Mammary microvascular endothelial cell (primary cell): ENCODE measurements around the gene PBX2. TPM values are rescaled to one million over a fixed set of nuclear protein-coding genes. Genes with fewer than 3 reads are reported as not detected.

ENCODE experiments used
- total RNA-seq: library from RNA; depleted of rRNA; stranded (reverse); fragments of >200 nt; gene quantifications from 2 replicates; pipeline ENCODE4 v1.2.3, GENCODE V29; 2015

The PBX2 gene
- total RNA-seq, result 25.1 and 33.4 TPM in 2 replicates

GRCh38 chr6:32190054-32190851 lies at the start of gene PBX2:
PBX2 (minus strand) TSS chr6:32190202; CDS start chr6:32189915, 287 bp downstream.

GRCh38 chr6:32223258-32224235 lies 33.5 kb upstream of the PBX2 start, which contains the start of gene NOTCH4:
NOTCH4 (minus strand) TSS chr6:32224067; CDS start chr6:32223928, 139 bp downstream.

GRCh38 chr6:32192608-32193039 lies 2.6 kb upstream of the PBX2 start, which contains the start of gene GPSM3:
GPSM3 (minus strand) TSS chr6:32192643; CDS start chr6:32192513, 130 bp downstream.

GRCh38 chr6:32184084-32184640 lies 5.8 kb downstream of the PBX2 start, which contains the start of gene AGER:
AGER (minus strand) TSS chr6:32184253; CDS start chr6:32184222, 31 bp downstream.

GRCh38 chr6:32177788-32178546 lies 12.0 kb downstream of the PBX2 start, which contains the start of gene RNF5:
RNF5 (plus strand) TSS chr6:32178405; CDS start chr6:32178512, 107 bp downstream.

GRCh38 chr6:32175711-32176475 lies 14.1 kb downstream of the PBX2 start, which contains the start of gene AGPAT1:
AGPAT1 (minus strand) TSS chr6:32176084; CDS start chr6:32171496, 4,588 bp downstream.

GRCh38 chr6:32164295-32164694 lies 25.7 kb downstream of the PBX2 start, which contains the start of gene EGFL8:
EGFL8 (plus strand) TSS chr6:32164595; CDS start chr6:32166166, 1,571 bp downstream.

GRCh38 chr6:32153564-32154513 lies 36.2 kb downstream of the PBX2 start, which contains the start of gene PPT2:
PPT2 (plus strand) TSS chr6:32154141; CDS start chr6:32154595, 454 bp downstream.

GRCh38 chr6:32151863-32152768 lies 37.9 kb downstream of the PBX2 start, which contains the start of gene PRRT1:
PRRT1 (minus strand) TSS chr6:32151939; CDS start chr6:32151827, 112 bp downstream.

Other genes with a start within 250 kb of the PBX2 start
- 3.9 and 7.0 TPM in 2 replicates for gene CFB, start 244.1 kb downstream of the PBX2 start, total RNA-seq
- 99.5 and 101 TPM in 2 replicates for gene NELFE, start 231.2 kb downstream of the PBX2 start, total RNA-seq
- 38.9 and 44.7 TPM in 2 replicates for gene SKIC2, start 231.0 kb downstream of the PBX2 start, total RNA-seq
- 18.7 and 22.7 TPM in 2 replicates for gene DXO, start 218.1 kb downstream of the PBX2 start, total RNA-seq
- gene C4A, start 208.1 kb downstream of the PBX2 start, total RNA-seq, result 0.53 and 1.3 TPM in 2 replicates
- 0.33 and 1.6 TPM in 2 replicates for gene C4B, start 175.4 kb downstream of the PBX2 start, total RNA-seq
- not detected in 2 replicates for gene CYP21A2, start 151.8 kb downstream of the PBX2 start, total RNA-seq
- gene TNXB, start 80.9 kb downstream of the PBX2 start, total RNA-seq, result 2.5 and 3.3 TPM in 2 replicates
- gene ATF6B, start 62.0 kb downstream of the PBX2 start, total RNA-seq, result 21.3 and 27.2 TPM in 2 replicates
- 3.3 and 5.1 TPM in 2 replicates for gene FKBPL, start 59.9 kb downstream of the PBX2 start, total RNA-seq
- gene PRRT1, start 38.3 kb downstream of the PBX2 start, total RNA-seq, result not detected in 2 replicates
- gene PPT2, start 36.1 kb downstream of the PBX2 start, total RNA-seq, result 14.4 and 22.5 TPM in 2 replicates
- 1.5 and 2.3 TPM in 2 replicates for gene EGFL8, start 25.6 kb downstream of the PBX2 start, total RNA-seq
- gene AGPAT1, start 14.1 kb downstream of the PBX2 start, total RNA-seq, result 29.4 and 31.0 TPM in 2 replicates
- gene RNF5, start 11.8 kb downstream of the PBX2 start, total RNA-seq, result 68.7 and 75.7 TPM in 2 replicates
- gene AGER, start 5.9 kb downstream of the PBX2 start, total RNA-seq, result 0.59 and 1.3 TPM in 2 replicates
- gene GPSM3, start 2.4 kb upstream of the PBX2 start, total RNA-seq, result 17.0 and 20.5 TPM in 2 replicates
- 89.3 and 98.6 TPM in 2 replicates for gene NOTCH4, start 33.9 kb upstream of the PBX2 start, total RNA-seq
- not detected in 2 replicates for gene TSBP1, start 181.7 kb upstream of the PBX2 start, total RNA-seq
- gene BTNL2, start 217.0 kb upstream of the PBX2 start, total RNA-seq, result not detected in 2 replicates
- gene HLA-DRA, start 249.7 kb upstream of the PBX2 start, total RNA-seq, result not detected in 2 replicates